HEK293T (cell line): Measurements from ENCODE around the gene COQ8A.

ENCODE experiments used
- ARNT ChIP-seq: fragments of 450-650 bp; IDR thresholded peaks from 2 replicates; pipeline ENCODE4 v1.6.1; 2017; ENCODE audit warnings: mild to moderate bottlenecking
- BHLHE40 ChIP-seq: fragments of 450-650 bp; IDR thresholded peaks from 2 replicates; pipeline ENCODE4 v1.6.1; 2016; ENCODE audit warnings: mild to moderate bottlenecking, moderate library complexity, borderline replicate concordance
- CTBP1 ChIP-seq: fragments of 450-650 bp; IDR thresholded peaks from 2 replicates; pipeline ENCODE4 v1.6.1; 2016; ENCODE audit warnings: borderline replicate concordance
- FOXM1 ChIP-seq: fragments of 450-650 bp; IDR thresholded peaks from 2 replicates; pipeline ENCODE4 v1.6.1; 2017; ENCODE audit warnings: mild to moderate bottlenecking, borderline replicate concordance
- HDGF ChIP-seq: fragments of 450-650 bp; IDR thresholded peaks from 2 replicates; pipeline ENCODE4 v1.6.1; 2017; ENCODE audit warnings: antibody characterized with exemption, borderline replicate concordance
- L3MBTL2 ChIP-seq: fragments of 450-650 bp; conservative IDR thresholded peaks from 2 replicates; pipeline ENCODE4 v1.6.1; 2016; ENCODE audit warnings: mild to moderate bottlenecking
- NFRKB ChIP-seq: fragments of 450-650 bp; IDR thresholded peaks from 2 replicates; pipeline ENCODE4 v1.6.1; 2016; ENCODE audit warnings: mild to moderate bottlenecking, moderate library complexity
- SP1 ChIP-seq: fragments of 450-650 bp; IDR thresholded peaks from 2 replicates; pipeline ENCODE4 v1.6.1; 2017
- ZNF384 ChIP-seq: fragments of 450-650 bp; IDR thresholded peaks from 2 replicates; pipeline ENCODE4 v1.6.1; 2016

DNA sequence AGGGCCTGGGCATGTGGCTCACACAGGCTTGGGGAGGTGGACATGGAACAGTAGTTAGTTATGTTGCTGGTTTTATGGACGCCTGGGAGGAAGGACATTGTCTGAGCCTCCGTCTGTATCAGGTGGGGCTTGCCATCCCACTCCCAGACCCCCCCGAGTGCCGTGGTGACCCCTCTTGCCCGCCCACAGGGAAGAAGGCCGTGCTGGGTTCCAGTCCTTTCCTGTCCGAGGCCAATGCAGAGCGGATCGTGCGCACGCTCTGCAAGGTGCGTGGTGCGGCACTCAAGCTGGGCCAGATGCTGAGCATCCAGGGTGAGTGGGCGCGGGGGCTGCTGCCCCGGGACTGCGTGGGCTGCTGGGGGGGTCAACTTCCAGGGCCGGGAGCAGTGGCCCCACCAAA is 41.7 kb downstream of the COQ8A start:
- TF ChIP-seq BHLHE40 (no peak), HDGF (no peak), L3MBTL2 (no peak), ARNT (no peak), NFRKB (no peak), ZNF384 (no peak), CTBP1 (no peak), FOXM1 (no peak; the same call in 1 of the 2 replicates), SP1 (no peak)
